ENCODE data around the gene LINC01488. TPM values are rescaled to one million over a fixed set of nuclear protein-coding genes. Genes with fewer than 3 reads are reported as not detected.

Gene LINC01488
- total RNA-seq, 4 donors from 2014 or later: not detected

DNA sequence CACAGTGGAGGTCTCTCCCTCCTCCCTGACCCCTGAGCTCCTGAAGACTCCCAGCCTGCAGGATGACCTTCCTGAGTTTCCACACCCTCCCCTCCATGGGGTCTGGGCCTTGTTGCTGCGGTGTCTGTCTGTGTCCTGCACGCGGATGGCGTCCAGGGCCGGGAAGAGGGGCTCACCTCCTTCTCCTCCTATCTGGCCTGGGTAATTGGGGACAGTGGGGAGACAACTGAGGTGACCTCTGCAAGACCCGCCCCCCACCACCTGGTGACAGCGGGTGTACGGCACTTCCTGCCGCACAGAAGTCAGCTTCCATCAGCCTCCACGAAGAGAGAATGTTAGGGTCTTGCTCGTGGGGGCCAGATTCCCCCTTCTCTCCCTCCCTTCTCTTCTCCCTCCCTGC is 31.7 kb downstream of the LINC01488 start:
- Histone ChIP-seq H3K27ac (no peak overlapping the region), H3K4me3 (no peak overlapping the region), H3K36me3 (no peaks in the 10 kb centered on the region), H3K9me3 (no peaks in the 10 kb centered on the region), H3K27me3 (no peaks in the 10 kb centered on the region), H3K4me1 (no peaks in the 10 kb centered on the region)
- TF ChIP-seq POLR2A (IDR thresholded peaks at IDR 0.05): no peak
- TF ChIP-seq, protein P1, sequence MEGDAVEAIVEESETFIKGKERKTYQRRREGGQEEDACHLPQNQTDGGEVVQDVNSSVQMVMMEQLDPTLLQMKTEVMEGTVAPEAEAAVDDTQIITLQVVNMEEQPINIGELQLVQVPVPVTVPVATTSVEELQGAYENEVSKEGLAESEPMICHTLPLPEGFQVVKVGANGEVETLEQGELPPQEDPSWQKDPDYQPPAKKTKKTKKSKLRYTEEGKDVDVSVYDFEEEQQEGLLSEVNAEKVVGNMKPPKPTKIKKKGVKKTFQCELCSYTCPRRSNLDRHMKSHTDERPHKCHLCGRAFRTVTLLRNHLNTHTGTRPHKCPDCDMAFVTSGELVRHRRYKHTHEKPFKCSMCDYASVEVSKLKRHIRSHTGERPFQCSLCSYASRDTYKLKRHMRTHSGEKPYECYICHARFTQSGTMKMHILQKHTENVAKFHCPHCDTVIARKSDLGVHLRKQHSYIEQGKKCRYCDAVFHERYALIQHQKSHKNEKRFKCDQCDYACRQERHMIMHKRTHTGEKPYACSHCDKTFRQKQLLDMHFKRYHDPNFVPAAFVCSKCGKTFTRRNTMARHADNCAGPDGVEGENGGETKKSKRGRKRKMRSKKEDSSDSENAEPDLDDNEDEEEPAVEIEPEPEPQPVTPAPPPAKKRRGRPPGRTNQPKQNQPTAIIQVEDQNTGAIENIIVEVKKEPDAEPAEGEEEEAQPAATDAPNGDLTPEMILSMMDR (IDR thresholded peaks at IDR 0.05): no peak
- no peak for DNase-seq

DNA sequence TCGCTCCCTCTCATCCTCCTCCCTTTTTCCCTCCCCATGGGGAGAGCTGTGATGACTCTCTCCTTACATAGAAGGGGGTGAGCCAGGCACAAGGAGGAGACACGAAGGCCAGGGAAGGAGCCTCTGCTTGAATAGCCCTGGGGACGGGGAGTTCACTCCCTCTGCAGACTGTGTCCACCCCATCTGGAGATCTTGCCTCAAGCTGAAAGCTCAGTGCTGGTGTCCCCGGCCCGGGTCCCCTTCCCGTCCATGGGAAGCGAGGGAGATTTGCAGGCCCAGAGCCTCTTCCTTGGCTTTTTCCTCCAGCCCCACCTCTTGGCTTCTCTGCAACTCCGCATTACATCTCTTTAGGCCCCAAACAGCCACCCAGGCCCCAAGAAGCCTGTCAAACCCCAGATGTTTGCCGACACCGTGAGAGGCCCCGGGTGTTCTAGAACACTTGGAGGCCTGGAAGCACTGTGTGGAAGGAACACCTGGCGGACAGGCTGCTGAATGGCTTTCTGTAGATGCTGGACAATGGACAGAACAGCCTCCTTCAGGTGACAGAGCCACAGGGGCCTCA is 32.3 kb downstream of the LINC01488 start:
- Histone ChIP-seq H3K36me3 (no peaks in the 10 kb centered on the region), H3K4me3 (no peak overlapping the region), H3K9me3 (peaks cover 0 to 5% (median 0%) of the 10 kb centered on the region in 4 donors), H3K27me3 (no peaks in the 10 kb centered on the region), H3K4me1 (no peaks in the 10 kb centered on the region), H3K27ac (no peak overlapping the region)
- DNase-seq: no peak
- TF ChIP-seq POLR2A (IDR thresholded peaks at IDR 0.05): no peak
- TF ChIP-seq, protein P1 (IDR thresholded peaks at IDR 0.05): no peak

DNA sequence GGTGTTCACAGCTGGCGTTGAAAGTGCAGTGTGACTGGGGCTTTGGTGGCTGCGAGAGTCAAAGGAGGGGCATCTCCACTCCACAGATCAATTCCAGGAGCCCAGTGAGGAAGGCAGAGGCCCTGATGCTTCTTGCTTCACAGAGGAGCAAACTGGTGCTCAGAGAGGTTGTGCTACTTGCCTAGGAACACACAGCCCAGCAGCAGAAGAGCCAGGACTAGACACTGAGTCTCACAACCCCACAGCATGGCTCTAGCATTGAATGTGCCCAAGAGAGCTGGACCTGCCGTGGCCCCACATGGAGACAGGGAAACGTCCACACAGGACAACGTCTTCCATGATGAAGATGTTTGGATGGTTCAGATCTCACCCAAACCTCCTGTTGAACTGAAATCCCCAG is 33.3 kb downstream of the LINC01488 start:
- Histone ChIP-seq H3K36me3 (no peaks in the 10 kb centered on the region), H3K4me3 (no peak overlapping the region), H3K9me3 (peaks cover 0 to 8% (median 0%) of the 10 kb centered on the region in 4 donors), H3K4me1 (no peaks in the 10 kb centered on the region), H3K27ac (no peak overlapping the region), H3K27me3 (no peaks in the 10 kb centered on the region)
- TF ChIP-seq, protein P1 (IDR thresholded peaks at IDR 0.05): no peak
- TF ChIP-seq POLR2A (IDR thresholded peaks at IDR 0.05): no peak
- DNase-seq: no peak

DNA sequence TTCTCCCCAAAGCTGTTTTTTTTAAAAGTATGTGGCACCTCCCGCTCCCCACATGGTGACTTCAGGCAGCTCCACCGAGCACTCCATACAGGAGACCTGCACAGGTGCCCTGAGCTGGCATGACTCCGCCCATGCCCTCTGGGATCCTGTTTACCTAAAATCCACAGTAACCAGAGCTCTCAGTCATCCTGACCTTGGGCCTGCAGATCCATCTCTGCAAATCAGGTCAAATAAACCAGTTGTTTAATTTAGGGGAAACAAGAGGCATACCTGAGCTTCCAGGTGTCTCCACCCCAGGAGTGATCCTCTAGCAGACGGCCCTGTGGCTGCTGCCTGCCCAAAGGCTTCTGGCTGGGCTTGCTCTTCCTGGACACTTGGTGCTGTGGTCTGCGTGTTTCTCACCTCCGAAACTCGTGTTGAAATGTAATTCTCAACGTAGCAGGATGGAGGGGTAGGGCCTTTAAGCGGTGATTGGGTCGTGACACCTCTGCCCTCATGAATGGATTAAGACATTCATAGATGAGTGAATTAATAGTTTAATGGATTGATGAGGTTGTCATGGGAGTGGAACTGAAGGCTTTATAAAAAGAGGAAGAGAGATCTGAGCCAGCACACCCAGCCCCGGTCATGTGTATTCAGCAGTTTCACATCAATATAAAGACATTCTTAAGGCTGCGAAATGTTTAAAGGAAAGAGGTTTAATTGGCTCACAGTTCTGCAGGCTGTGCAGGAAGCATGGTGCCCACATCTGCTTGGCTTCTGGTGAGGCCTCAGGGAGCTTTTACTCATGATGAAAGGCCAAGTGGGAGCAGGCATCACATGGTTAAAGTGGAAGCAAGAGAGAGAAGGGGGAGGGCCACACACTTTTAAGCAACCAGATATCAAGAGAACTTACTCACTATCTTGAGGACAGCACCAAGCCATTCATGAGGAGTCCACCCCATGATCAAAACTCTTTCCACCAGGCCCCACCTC is 34.1 kb downstream of the LINC01488 start:
- Histone ChIP-seq H3K27ac (no peak overlapping the region), H3K4me3 (no peak overlapping the region), H3K36me3 (no peaks in the 10 kb centered on the region), H3K27me3 (no peaks in the 10 kb centered on the region), H3K9me3 (peaks cover 0 to 8% (median 0%) of the 10 kb centered on the region in 4 donors), H3K4me1 (no peaks in the 10 kb centered on the region)
- no peak for DNase-seq
- no peak for TF ChIP-seq POLR2A (IDR thresholded peaks at IDR 0.05)
- TF ChIP-seq, protein P1 (IDR thresholded peaks at IDR 0.05): no peak

DNA sequence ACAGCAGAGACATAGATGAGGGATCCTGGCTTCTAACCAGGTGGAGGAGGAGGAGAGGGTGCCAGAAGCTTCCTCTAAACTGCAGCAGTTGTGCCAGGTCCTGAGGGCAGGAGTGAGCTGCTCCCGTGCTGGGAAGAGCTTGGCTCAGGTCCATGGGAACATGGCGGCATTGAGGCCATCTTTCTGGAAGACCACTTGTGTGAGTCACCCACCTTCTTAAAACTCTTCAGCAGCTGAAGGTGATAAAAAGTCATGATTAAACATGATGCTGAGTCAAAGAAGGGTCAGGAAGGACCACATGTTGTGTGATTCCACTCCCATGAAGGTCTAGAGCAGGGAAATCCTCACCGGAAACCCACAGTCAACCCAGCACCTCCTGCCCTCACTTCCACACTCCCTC is 35.1 kb downstream of the LINC01488 start:
- Histone ChIP-seq H3K4me1 (no peaks in the 10 kb centered on the region), H3K9me3 (peaks cover 0 to 8% (median 0%) of the 10 kb centered on the region in 4 donors), H3K27ac (no peak overlapping the region), H3K36me3 (no peaks in the 10 kb centered on the region), H3K4me3 (no peak overlapping the region), H3K27me3 (no peaks in the 10 kb centered on the region)
- DNase-seq: no peak
- TF ChIP-seq, protein P1 (IDR thresholded peaks at IDR 0.05): no peak
- TF ChIP-seq POLR2A (IDR thresholded peaks at IDR 0.05): no peak

All from Peyer's patch (tissue), 4 donors.